Gastroesophageal sphincter (tissue), 3 donors: ENCODE data around the gene ELAVL1.

Source experiments
- CTCF ChIP-seq, 4 experiments: fragments of 200-600 bp in 2 of 4; fragments of 450-650 bp in 2 of 4; sonication (generic) in 1 of 4; IDR thresholded peaks; one replicate each; pipeline ENCODE4 v1.5.1; 2017 to 2019; ENCODE audit warnings: antibody characterized with exemption in 4 of 4, mild to moderate bottlenecking in 2 of 4, moderate library complexity in 2 of 4
- EP300 ChIP-seq: sonication (generic); formaldehyde crosslinking; IDR thresholded peaks from one replicate; pipeline ENCODE4 v1.6.1; 2017; ENCODE audit warnings: antibody characterized with exemption, mild to moderate bottlenecking
- POLR2A ChIP-seq, 2 donors: fragments of 450-650 bp; IDR thresholded peaks; one replicate each; pipeline ENCODE4 v1.6.1; 2017; ENCODE audit warnings: antibody characterized with exemption in 2 of 2, mild to moderate bottlenecking in 2 of 2, moderate library complexity in 1 of 2
- POLR2AphosphoS5 ChIP-seq: sonication (generic); formaldehyde crosslinking; IDR thresholded peaks from one replicate; pipeline ENCODE4 v1.6.1; 2017; ENCODE audit warnings: antibody characterized with exemption

GRCh38 chr19:7915250-7916102, 90.0 kb downstream of the ELAVL1 start:
- TF ChIP-seq CTCF (IDR thresholded peaks at IDR 0.05) (no peak), POLR2A (IDR thresholded peaks at IDR 0.05) (no peak), POLR2AphosphoS5 (no peak), EP300 (no peak)
